ENCODE results near the gene SLC6A16.
"Not testable (repeated sequence)": the region's sequence is repeated elsewhere in the genome, so short reads cannot be mapped to it uniquely, and the experiment has no call there.

Gene SLC6A16

DNA sequence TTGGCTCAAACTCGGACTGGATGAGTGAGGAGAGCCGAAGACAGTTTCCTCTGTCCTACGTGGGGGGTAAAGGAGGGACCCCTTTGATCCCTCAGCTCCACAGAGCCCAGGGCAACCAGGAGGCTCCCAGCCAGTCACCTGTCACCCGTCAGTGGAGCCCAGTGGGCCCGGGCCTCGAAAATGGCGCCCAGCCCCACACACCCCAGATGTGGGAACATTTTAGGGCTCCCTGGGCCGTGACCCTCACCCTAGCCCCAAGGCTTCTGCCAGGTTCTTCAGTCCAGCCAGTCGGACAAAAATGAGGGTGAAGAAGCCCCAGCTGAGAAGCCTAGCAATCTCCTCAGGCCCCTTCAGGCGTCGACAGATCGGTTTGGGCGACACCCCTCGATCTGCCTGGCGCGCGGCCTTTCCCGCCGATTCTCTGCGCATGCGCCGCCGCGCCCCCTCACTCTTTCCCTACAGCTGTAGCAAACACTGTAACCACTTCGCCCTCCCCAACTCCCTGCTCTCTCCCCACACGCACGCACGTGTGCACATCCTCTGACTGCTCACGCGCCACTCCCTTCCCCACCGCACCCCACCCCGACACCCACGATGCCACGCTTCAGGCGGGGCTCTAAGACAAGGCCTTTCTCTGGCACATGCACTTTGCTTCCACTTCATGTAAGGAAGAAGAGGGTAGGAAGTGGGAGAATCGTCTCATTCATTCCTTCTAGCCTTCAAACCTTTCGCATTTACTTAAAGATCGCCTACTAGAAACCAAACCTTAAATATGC, at the start of gene SLC6A16:
TSS of gene SLC6A16 (minus strand) at position 391 of the 776 bp plus-strand sequence. CDS start 13,844 bp downstream, outside the sequence.
- DNase-seq, result no peak

DNA sequence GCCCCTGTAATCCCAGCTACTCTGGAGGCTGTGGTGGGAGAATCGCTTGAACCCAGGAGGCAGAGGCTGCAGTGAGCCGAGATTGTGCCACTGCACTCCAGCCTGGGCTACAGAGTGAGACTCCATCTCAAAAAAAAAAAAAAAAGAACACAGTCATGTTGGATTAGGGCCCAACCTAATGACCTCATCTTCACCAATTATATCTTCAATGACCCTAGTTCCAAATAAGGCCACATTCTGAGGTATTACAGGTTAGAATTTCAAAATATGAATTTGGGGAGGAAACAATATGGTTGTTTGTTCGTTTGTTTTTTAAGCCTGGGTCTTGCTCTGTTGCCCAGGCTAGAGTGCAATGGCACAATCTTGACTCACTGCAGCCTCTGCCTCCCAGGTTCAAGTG, 48.2 kb upstream of the SLC6A16 start:
- DNase-seq, result not testable (repeated sequence)

DNA sequence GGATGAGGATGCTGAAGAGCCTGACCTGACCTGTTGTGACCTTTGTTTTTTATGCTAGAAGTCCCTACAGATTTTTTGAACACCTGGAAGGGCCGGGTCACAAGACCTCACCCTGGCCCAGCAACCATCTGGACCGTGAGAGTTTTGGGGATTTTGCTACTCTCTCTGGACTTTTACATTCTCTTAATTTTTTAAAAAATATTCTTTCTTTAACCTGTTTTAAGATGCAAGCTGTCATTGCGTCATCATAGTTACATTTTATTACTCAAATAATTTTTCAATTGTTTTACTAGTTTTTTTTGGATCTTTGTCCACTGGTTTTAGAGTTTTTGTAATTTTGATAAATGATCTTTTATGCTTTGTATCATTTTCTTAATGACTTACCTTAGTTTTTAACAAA, 46.2 kb upstream of the SLC6A16 start:
- DNase-seq, result no peak

DNA sequence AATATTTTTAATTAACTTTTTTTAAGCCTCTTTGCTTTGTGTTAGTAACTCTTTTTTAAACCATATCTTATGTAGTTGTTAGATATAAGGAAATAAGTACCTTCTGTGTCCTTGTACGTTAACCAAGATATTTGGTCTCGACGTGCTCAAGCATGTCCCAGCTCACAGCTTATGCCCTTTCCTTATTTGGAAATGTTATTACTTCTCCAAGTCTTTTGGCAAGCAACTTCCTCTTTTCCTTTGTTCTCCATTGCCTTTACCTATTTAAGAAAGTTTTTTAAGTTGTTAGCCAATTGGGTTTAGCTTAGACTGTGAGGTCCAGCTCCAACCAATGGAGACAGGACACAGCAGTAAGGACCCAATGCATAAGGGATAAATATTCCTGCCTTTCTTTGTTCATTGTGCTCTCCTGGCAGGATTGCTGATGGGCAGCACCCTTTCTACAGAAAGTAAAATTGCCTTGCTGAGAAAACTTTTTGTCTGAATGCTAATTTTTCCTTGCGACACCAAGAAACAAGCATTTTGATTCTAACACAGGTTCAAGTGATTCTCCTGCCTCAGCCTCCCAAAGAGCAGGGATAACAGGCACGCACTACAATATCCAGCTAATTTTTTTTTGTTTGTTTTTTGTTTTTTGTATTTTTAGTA, 43.8 kb upstream of the SLC6A16 start:
- DNase-seq, result no peak

DNA sequence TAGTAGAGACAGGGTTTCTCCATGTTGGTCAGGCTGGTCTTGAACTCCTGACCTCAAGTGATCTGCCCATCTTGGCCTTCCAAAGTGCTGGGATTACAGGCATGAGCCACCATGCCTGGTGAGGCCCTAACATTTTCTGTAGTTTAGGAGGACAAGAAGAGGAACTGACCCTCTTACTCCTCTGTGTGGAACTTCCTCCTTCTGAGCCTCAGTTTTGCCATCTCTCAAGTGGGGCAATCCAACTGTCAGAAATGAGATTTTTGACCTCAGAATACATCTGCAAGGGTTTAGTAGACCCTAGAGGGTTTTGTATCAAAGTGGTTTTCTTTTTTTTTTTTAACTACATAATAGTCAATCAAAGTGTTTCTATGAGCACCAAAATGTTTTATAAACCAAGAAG, 41.1 kb upstream of the SLC6A16 start:
- DNase-seq, result no peak

DNA sequence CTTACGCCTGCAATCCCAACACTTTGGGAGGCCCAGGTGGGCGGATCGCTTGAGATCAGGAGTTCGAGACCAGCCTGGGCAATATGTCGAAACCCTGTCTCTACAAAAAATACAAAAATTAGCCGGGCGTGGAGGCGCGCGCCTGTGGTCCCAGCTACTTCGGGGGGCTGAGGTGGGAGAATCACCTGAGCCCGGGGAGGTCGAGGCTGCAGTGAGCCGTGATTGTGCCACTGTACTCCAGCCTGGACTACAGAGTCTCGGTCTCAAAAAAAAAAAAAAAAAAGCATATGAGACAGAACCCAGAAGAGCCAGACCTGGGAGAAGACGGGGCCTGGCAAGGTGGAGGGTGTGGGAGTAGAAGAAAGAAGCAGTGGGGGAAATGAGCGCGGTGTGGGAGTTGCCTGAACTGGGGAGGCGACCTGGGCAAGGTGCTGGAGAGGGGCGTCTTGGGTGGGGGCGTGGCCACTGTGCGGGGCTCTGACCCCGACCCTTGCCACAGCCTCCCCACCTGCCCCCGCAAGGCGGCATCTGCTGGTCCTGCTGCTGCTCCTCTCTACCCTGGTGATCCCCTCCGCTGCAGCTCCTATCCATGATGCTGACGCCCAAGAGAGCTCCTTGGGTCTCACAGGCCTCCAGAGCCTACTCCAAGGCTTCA, 39.2 kb upstream of the SLC6A16 start:
- DNase-seq, result no peak

DNA sequence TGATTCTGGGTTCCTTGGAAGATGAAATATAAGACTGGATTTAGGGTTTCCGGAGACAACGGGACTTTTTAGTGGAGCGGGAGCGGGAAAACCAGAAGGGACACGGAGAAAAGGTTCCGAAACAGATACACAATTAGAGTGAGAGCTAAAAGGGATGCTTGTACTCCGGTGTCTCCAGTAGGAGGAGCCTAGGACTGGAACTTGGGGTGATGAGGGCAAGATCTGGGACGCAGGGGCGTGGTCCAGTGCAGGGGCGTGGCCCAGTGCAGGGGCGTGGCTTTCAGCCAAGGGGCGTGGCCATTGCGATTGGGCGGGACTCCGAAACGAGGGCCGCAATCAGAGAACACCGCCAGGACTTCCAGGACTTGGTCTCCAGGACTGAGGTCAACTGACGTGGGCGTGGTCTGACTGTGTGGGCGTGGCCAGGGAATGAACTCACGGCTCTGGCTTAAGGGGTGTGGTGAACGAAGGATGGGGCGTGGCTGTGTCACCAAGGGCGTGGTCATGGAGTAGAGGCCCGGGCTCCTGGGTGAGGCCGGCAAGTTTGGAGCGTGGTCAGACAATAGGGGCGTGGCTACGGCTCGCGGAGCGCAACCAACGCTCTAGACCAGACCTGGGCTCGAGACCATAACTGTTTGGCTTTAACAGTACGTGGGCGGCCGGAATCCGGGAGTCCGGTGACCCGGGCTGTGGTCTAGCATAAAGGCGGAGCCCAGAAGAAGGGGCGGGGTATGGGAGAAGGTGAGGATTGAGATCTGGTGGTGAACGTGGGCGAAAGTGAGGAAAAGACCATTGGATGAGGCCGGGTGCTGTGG, 38.5 kb upstream of the SLC6A16 start, which contains the start of gene DKKL1:
TSS of gene DKKL1 (plus strand) at position 610 of the 815 bp plus-strand sequence. CDS start at position 732, 122 bp downstream.
- peak; percentile 25 to 54 (median 44) for DNase-seq

DNA sequence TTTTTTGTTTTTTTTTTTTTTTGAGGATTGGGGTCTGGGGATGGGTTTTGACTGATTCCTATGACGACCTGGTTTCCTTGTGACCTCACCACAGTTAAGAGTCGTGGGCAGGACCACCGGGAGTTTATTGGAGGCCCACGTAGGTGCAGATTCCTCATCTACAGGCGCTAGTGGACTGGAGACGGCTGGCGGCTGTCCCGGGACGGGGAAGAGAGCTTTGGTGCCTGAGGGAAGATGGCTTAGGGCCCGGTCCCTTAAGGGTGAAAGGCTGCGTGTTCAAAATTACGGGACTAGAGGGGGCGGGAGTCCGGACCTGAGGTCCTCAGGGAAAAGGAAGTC, 37.9 kb upstream of the SLC6A16 start:
- no peak for DNase-seq

DNA sequence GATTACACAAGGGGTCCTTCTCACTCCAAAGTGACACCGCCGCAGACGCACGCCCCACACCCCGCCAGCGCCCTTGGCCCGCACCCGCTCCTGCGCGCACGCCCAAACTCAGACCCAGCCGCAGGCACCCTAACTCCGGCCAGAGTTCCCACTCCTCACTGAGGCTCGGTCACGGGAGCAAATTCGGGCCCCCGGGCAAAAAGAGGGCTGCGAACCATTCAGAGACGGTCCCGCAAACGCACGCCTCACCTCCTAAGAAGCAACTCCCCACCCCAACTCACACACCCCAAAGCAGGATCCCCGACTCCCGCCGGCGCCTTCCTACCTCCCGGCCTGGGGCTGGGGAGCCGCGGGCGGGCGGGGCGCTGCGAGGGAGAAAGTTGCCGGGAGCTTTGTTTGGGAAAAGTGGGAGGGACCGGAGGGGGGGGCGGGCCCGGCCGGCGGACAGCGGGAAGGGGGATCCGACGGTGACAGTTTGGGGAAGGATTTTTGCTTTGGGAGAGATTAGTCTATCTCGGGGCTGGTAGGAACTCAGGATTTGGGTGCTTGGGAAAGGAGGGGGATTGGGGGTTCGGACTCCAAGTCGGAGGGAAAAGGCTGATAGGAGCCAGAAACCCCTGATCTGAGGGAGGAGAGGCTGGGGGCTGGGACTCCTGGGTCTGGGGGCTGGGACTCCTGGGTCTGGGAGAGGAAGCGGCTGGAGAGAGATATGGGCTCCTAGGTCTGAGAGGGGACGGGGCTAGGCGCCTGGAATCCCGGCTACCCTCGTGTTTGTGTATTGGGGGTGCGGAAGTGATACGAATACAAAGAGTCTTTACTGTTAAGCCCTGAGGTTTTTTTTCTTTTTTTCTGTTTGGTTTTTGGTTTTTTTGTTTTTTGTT, 37.3 kb upstream of the SLC6A16 start, which contains the start of gene TEAD2:
TSS of gene TEAD2 (minus strand) at position 369 of the 881 bp plus-strand sequence. CDS start 2,341 bp downstream, outside the sequence.
- no peak for DNase-seq

DNA sequence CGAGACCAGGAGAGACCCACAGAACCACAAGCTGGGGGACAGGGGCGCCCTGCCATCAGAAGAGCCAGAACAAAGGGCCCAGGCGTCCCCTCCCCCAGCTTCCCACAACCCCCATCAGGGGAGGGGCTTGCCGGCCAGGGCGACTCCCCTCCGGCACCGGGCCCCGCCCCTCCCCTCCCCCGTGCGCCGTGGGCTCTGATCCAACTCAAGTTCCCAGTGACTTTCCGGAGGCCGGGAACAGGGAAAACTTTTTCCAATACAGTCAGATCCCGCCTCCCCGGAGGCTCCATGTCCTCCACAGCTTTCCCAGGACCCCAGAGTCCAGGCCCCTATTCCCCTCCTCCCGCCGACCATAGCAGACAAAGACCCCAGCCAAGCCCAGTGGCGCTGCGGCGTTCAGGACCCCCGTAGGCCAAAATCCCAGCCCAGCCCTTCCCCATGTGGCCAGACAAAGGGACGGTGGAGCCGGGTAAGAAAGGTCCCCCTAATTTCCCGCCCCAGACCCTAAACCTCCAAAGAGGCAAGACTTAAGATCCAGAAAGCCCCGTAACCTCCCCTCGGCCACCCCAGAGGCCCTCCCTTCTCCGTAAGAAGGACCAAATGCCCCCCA, 36.6 kb upstream of the SLC6A16 start:
- no peak for DNase-seq

DNA sequence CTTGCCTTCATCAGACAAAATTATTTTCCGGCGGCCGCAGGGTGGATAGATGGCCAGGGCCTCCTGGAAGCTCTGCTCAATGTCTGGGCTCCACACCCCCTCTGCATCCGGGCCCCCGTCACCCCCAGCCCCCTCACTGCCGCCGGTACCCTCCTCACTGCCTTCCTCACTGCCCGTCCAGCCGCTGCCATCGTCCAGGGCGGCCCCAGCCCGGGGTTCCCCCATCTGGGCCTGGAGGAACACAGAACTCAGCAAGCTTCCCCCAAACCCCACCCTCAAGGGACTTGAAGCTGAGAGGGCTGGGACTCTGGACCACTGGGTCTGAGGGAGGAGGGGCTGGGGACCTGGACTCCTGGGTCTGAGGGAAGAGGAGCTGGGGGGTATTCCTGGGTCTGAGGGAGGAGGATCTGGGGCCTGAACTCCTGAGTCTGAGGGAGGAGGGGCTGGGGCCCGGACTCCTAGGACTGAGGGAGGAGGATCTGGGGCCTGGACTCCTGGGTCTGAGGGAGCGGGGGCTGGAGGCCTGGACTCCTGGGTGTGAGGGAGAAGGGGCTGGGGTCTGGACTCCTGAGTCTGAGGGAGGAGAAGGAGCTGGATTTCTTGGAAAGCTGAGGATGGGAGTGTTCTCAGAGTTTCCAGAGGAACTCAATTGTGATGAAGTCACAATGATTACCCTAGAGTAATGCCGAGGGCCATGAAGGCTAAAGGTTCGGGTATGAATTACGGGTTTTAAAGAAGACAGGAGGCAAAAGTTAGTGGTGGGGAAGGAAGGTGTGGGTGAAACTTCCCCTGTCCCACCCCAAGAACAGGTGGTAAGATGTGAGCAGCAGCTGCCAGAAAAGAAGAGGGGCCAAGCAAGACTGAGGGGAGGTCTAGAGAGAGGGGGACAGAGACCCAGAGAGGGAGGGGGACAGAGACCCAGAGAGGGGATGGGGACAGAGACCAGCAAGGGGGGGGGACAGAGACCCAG, 35.1 kb upstream of the SLC6A16 start:
- DNase-seq, result no peak

DNA sequence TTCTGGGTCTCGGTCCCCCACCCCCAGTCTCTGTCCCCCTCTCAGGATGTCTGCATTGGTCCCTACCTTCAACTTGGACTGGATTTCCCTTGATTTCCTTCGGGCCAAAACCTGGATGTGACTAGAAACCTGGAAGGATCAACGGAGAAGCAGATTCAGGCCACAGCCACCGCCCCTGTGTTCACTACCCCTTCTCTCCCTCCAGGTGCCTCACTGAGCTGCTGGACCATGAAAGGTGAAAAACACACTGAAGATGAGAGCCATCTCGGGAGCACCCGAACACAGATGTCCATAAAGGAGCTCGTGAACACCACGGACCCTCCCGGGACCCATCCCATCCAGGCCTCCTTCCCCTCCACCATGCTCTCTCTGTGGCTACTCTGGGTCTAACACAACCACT, 32.2 kb upstream of the SLC6A16 start:
- no peak for DNase-seq

DNA sequence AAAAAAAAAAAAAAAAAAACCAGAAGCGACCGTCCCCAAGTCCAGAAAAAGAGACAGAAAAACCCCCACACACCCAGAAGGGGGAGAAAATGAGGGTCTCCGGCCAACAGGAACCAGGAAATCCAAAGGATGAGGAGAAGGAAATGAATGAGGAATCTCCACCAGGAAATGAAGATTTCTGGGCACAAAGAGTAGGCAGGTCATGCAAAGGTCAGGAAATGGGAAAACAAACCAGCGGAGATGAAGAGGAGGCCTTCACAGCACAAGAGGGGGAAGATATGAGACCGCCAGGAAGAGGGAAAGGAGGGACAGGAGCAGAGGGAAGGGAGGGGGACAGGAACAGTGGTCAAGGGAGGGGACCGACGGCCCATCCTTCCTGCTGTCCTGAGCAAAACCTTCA, 31.4 kb upstream of the SLC6A16 start:
- DNase-seq, result no peak

DNA sequence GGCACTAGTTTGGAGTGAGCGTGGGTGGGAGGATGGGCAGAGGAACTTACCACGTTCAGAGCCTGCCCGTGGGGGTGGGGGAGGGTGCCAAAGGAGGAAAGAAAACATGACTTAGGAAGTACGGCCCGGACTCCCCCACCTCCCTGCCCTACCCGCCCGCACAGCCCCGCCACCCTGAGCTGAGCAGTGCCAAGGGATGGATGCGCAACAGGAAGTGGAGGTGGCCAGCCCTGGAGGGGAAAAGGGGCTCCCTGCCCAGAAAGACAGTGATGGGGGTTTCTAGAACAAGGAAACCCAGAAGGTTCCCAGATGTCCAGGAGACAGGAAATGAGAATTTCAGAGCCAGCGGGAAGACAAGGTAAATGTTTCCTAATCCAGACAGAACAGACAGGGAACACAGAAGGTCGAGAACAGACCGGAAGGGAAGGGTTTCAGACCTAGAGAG, 30.9 kb upstream of the SLC6A16 start:
- DNase-seq, result no peak

DNA sequence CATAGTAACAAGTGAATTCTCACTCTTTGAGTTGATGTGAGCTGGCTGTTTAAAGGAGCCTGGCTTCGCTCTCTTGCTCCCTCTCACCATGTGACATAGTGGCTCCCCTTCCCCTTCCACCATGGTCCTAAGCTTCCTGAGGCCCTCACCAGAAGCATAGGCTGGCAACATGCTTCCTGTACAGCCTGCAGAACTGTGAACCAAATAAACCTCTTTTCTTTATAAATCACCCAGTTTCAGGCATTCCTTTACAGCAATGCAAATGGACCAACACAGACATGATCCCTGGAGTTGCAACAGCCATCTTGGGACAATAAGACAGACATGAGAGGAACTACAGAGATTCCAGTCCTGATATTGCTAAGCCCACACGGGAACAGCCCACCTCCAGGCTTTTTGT, 24.6 kb upstream of the SLC6A16 start:
- DNase-seq, result no peak

DNA sequence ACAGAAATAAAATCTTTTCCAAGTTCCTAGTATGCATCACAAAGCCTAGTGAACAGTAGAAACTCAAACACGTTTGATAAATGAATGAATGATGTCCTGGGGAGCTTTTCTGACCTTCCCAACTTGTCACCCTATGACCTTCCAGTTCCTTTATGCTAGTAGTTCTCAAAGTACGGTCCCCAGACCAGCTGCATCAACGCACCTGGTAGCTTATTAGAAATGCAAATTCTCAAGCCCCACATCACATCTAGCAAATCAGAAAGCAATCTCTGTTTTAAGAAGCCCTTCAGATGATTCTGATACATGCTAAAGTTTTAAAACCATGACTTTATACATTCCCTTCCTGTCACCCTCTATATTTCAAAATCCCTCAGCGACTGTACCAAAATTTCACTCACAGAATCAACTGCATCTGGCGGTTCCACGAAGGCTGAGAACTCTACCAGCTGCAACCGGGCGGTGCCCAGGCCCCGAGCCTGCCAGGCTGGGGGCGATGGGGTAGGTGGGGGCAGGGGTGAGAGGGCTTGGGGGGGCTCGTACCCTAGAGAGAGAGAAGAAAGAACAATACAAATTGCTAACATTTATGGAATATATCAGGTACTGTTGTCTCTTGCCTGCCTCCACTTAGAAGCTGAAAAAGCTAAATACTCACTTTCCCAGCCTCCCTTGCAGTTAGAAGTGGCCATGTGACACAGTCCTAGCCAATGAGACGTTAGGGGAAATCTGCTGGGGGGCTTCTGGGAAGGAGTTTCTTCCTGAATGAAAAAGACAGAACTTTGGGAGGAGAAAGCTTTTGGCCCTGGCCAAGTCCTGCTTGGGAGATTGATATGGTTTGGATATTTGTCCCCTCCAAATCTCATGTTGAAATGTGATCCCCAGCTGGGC, 23.6 kb upstream of the SLC6A16 start:
- no peak for DNase-seq

DNA sequence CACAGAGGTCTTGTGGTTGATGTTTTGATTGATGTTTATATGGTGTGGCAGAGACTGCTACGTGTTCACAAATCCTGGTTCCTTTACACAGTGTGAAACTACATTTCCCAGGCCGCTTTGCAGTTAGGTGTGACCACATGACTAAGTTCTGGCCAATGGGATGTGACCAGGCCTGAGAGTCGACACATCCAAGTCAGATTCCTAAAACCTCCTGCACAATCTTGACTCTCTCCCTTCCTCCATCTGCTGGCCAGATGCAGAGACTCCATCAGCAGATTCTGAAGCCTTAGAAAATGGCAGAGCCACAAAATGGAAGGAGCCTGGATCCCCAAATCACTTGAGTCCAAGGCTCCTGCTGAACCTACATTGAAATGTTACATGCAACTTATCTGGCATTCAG, 22.8 kb upstream of the SLC6A16 start:
- no peak for DNase-seq

DNA sequence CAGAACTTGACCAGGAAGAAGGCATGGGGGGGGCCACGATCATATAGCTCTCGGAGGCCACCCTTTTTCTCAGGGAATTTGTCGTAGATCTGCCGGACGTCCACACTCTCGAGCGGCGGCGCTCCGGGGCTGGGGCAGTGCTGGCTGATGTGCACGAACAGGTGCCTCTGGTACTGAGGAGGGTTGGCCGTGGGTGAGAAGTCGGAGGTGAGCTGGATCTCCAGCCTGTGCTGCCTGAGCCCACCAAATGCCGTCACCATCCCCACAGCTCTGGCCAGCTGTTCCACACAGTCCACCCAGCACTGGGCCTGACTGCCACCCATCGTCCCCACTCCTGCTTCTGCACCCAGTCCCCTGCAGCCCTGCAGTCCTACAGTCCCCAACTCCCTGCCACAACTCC, 22.2 kb upstream of the SLC6A16 start:
- DNase-seq, result no peak

All from activated naive CD4-positive, alpha-beta T cell (primary cell).